DOHH2 (cell line): ENCODE results near the gene DCP1B.

ENCODE experiments used
- H3F3A ChIP-seq: fragments of 200-600 bp; sonication (generic), shearing (Covaris generic); 2 replicates; pipeline ENCODE4 v1.6.0; 2016; ENCODE audit warnings: antibody characterized with exemption, mild to moderate bottlenecking; ENCODE audit not compliant: control insufficient read depth, insufficient read depth
- H3K27ac ChIP-seq: fragments of 200-600 bp; sonication (generic); 2 replicates; pipeline ENCODE4 v1.5.1; 2014; ENCODE audit warnings: low read depth, mild to moderate bottlenecking, low read length, moderate library complexity
- H3K27me3 ChIP-seq: fragments of 200-600 bp; sonication (generic); 2 replicates; pipeline ENCODE4 v1.6.1; 2014; ENCODE audit warnings: mild to moderate bottlenecking, low read length, mixed read lengths; ENCODE audit not compliant: control insufficient read depth
- H3K36me3 ChIP-seq: fragments of 200-600 bp; sonication (generic); 2 replicates; pipeline ENCODE4 v1.6.1; 2014; ENCODE audit warnings: mild to moderate bottlenecking, low read length, moderate library complexity, mixed read lengths; ENCODE audit not compliant: control insufficient read depth
- H3K4me1 ChIP-seq: fragments of 200-600 bp; sonication (generic); 2 replicates; pipeline ENCODE4 v1.6.1; 2014; ENCODE audit warnings: mild to moderate bottlenecking, low read length, mixed read lengths; ENCODE audit not compliant: control insufficient read depth
- H3K4me2 ChIP-seq: fragments of 200-600 bp; sonication (generic); 2 replicates; pipeline ENCODE4 v1.6.0; 2014; ENCODE audit warnings: mild to moderate bottlenecking, low read length, moderate library complexity
- H3K4me3 ChIP-seq: fragments of 200-600 bp; sonication (generic); 2 replicates; pipeline ENCODE4 v1.5.1; 2014; ENCODE audit warnings: mild to moderate bottlenecking, low read length, mixed read lengths
- H3K79me2 ChIP-seq: fragments of 200-600 bp; sonication (generic); 2 replicates; pipeline ENCODE4 v1.6.1; 2014; ENCODE audit warnings: mild to moderate bottlenecking, low read length, mixed read lengths; ENCODE audit not compliant: control insufficient read depth
- H3K9me2 ChIP-seq: fragments of 200-600 bp; sonication (generic); replicated peaks from 2 replicates; pipeline ENCODE4 v1.6.1; 2014; ENCODE audit warnings: mild to moderate bottlenecking, low read length, mixed read lengths; ENCODE audit not compliant: control insufficient read depth
- H3K9me3 ChIP-seq: fragments of 200-600 bp; sonication (generic); 2 replicates; pipeline ENCODE4 v1.6.1; 2014; ENCODE audit warnings: antibody characterized with exemption, low read length, mixed read lengths; ENCODE audit not compliant: control insufficient read depth, insufficient read depth
- H4K20me1 ChIP-seq: fragments of 200-600 bp; sonication (generic); 2 replicates; pipeline ENCODE4 v1.6.0; 2014; ENCODE audit warnings: low read depth, mild to moderate bottlenecking, antibody characterized with exemption, low read length, moderate library complexity; ENCODE audit not compliant: control insufficient read depth, insufficient read depth
- CTCF ChIP-seq: fragments of 200-600 bp; sonication (generic); IDR thresholded peaks from one replicate; pipeline ENCODE4 v1.5.1; 2014; ENCODE audit warnings: antibody characterized with exemption, mild to moderate bottlenecking, low read depth, low read length; ENCODE audit not compliant: poor library complexity, severe bottlenecking
- EZH2phosphoT487 ChIP-seq: fragments of 200-600 bp; sonication (generic); IDR thresholded peaks from 2 replicates; pipeline ENCODE4 v1.6.1; 2017; ENCODE audit warnings: borderline replicate concordance, mild to moderate bottlenecking, antibody characterized with exemption, low read length, moderate library complexity, mixed read lengths

The DCP1B gene

GRCh38 chr12:1956716-1957115 is 47.5 kb downstream of the DCP1B start:
- Histone ChIP-seq H3K27ac (no peak overlapping the region), H3K4me3 (no peak overlapping the region), H3K4me2 (no peak overlapping the region), H3K4me1 (no peaks in the 10 kb centered on the region), H4K20me1 (no peaks in the 10 kb centered on the region), H3K36me3 (peaks cover 11% of the 10 kb centered on the region), H3K27me3 (no peaks in the 10 kb centered on the region), H3K79me2 (no peaks in the 10 kb centered on the region), H3K9me3 (no peaks in the 10 kb centered on the region), H3K9me2 (no peaks in the 10 kb centered on the region), H3F3A (no peaks in the 10 kb centered on the region)
- TF ChIP-seq CTCF (no peak), EZH2phosphoT487 (no peak)

GRCh38 chr12:1949771-1950470 is 54.3 kb downstream of the DCP1B start:
- Histone ChIP-seq H3K79me2 (no peaks in the 10 kb centered on the region), H3K27ac (no peak overlapping the region), H3K36me3 (peaks cover 45% of the 10 kb centered on the region), H3K4me2 (no peak overlapping the region), H3K9me3 (no peaks in the 10 kb centered on the region), H3K27me3 (no peaks in the 10 kb centered on the region), H3K4me1 (no peaks in the 10 kb centered on the region), H3K9me2 (no peaks in the 10 kb centered on the region), H3F3A (no peaks in the 10 kb centered on the region), H3K4me3 (no peak overlapping the region), H4K20me1 (no peaks in the 10 kb centered on the region)
- TF ChIP-seq CTCF (no peak), EZH2phosphoT487 (no peak)

- H3K9me2 ChIP-seq = no peaks in the 10 kb centered on the region
- no peaks in the 10 kb centered on the region for H3K27me3 ChIP-seq
- H3K4me1 ChIP-seq = no peaks in the 10 kb centered on the region
- H3F3A ChIP-seq = no peaks in the 10 kb centered on the region
- H4K20me1 ChIP-seq = no peaks in the 10 kb centered on the region
- H3K4me2 ChIP-seq = no peak overlapping the region
- no peak overlapping the region for H3K4me3 ChIP-seq
- no peak overlapping the region for H3K27ac ChIP-seq
- TF ChIP-seq CTCF (no peak), EZH2phosphoT487 (no peak)
- H3K9me3 ChIP-seq = no peaks in the 10 kb centered on the region
- no peaks in the 10 kb centered on the region for H3K79me2 ChIP-seq
- peaks cover 45% of the 10 kb centered on the region for H3K36me3 ChIP-seq
These were observed 55.4 kb downstream of the DCP1B start for GRCh38 chr12:1948883-1949282.
